SJSA1 (cell line): Measurements from ENCODE around the gene RANBP17. TPM values are rescaled to one million over a fixed set of nuclear protein-coding genes. Genes with fewer than 3 reads are reported as not detected.

Experiments used
- DNase-seq, 2 experiments: peaks; one replicate each; pipeline ENCODE4 v3.0.0-alpha.2; 2015 to 2020; ENCODE audit warnings: low spot score in 2 of 2, low read depth in 1 of 2
- H3K27ac ChIP-seq: fragments of 250-450 bp; sonication (Bioruptor Pico); 2 replicates; pipeline ENCODE4 v1.5.1; 2020; ENCODE audit warnings: mild to moderate bottlenecking, moderate library complexity
- H3K27me3 ChIP-seq: fragments of 250-450 bp; sonication (Bioruptor Pico); replicated peaks from 2 replicates; pipeline ENCODE4 v1.5.1; 2020; ENCODE audit warnings: mild to moderate bottlenecking, moderate library complexity
- H3K36me3 ChIP-seq: fragments of 250-450 bp; sonication (Bioruptor Pico); 2 replicates; pipeline ENCODE4 v1.5.1; 2020; ENCODE audit warnings: mild to moderate bottlenecking
- H3K4me1 ChIP-seq: fragments of 250-450 bp; sonication (Bioruptor Pico); replicated peaks from 2 replicates; pipeline ENCODE4 v1.6.1; 2021; ENCODE audit warnings: mild to moderate bottlenecking
- H3K4me3 ChIP-seq: fragments of 250-450 bp; sonication (Bioruptor Pico); 2 replicates; pipeline ENCODE4 v1.5.1; 2020; ENCODE audit warnings: mild to moderate bottlenecking
- H3K9me3 ChIP-seq: fragments of 250-450 bp; sonication (Bioruptor Pico); replicated peaks from 2 replicates; pipeline ENCODE4 v1.5.1; 2020; ENCODE audit warnings: mild to moderate bottlenecking
- total RNA-seq: library from RNA; depleted of rRNA; stranded (reverse); fragments of >200 nt; shearing (Covaris generic); gene quantifications from 2 replicates; pipeline ENCODE4 v1.2.3, GENCODE V29; 2014

RANBP17 gene
- total RNA-seq, 1 experiment from 2014 or later, result 24.6 TPM

DNA sequence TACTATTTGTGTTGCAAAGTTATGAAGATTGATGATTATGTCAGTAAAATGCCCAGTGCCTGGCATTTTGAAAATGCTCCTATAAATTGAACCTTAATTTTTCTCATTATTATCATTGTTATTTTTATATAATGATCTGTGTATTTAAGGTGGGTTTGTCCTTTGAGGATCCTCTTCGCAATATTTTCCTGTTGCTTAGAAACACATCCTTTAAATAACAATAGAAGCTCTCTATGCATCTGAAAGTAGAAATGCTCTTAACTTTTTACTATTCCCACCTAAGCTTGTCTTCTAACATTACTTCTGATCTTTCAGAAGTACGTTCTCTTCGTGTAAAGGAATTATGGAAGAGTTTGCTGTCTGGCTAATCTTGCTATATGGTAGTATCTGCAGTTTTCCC, 232.5 kb downstream of the RANBP17 start:
- Histone ChIP-seq H3K36me3 (no peaks in the 10 kb centered on the region), H3K9me3 (no peaks in the 10 kb centered on the region), H3K4me1 (peaks cover 11% of the 10 kb centered on the region), H3K27me3 (no peaks in the 10 kb centered on the region), H3K4me3 (no peak overlapping the region), H3K27ac (no peak overlapping the region)
- DNase-seq, result no peak

GRCh38 chr5:171102877-171103610, 241.2 kb downstream of the RANBP17 start:
- Histone ChIP-seq H3K27ac (no peak overlapping the region), H3K9me3 (no peaks in the 10 kb centered on the region), H3K27me3 (no peaks in the 10 kb centered on the region), H3K36me3 (no peaks in the 10 kb centered on the region), H3K4me1 (no peaks in the 10 kb centered on the region), H3K4me3 (no peak overlapping the region)
- no peak for DNase-seq

DNA sequence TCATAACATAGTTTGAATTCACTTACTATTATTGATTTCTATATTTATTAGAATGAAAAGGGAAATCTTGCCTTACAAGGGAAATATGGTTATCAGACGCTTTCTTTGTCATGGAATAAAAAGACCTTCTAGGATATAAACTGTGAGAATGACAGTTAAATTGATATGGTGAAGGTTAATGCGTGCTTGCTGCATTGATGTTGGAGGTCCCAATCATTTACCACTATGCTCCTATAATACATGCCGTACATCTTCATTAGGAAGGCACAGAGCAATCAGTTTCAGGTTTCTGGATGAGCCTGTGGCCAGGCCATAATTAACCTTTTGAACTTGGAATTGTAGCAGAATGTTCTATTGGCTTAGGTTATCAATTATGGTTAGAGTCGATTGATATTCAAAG, 245.9 kb downstream of the RANBP17 start:
- Histone ChIP-seq H3K27me3 (no peaks in the 10 kb centered on the region), H3K9me3 (no peaks in the 10 kb centered on the region), H3K36me3 (no peaks in the 10 kb centered on the region), H3K4me3 (no peak overlapping the region), H3K4me1 (peaks cover under 1% of the 10 kb centered on the region; the same call in 1 of the 2 replicates), H3K27ac (no peak overlapping the region)
- no peak for DNase-seq

DNA sequence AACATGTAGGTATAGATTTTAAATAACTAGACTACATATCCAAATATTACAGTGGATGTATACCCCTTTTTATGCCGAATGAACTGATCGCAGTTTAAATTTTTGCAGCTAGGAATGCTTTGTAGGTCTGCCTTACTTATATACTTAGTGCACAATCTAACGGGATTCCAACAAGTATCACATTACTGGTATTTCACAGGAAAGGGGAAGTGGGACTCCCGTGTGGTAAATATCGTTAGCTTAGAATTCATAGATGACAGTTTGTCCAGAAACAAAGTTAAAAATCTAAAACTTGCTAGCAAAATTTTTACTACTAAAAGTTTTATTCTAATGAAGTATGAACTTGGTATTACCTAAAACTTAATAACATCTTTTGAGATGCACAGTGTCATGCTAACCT, 253.7 kb downstream of the RANBP17 start:
- no peak overlapping the region for H3K27ac ChIP-seq
- no peak for DNase-seq
- H3K36me3 ChIP-seq, result no peaks in the 10 kb centered on the region
- no peaks in the 10 kb centered on the region for H3K9me3 ChIP-seq
- no peak overlapping the region for H3K4me3 ChIP-seq
- no peaks in the 10 kb centered on the region for H3K27me3 ChIP-seq
- H3K4me1 ChIP-seq, result peaks cover 5% of the 10 kb centered on the region

GRCh38 chr5:171116719-171117118, 254.9 kb downstream of the RANBP17 start:
- no peaks in the 10 kb centered on the region for H3K9me3 ChIP-seq
- DNase-seq, result no peak
- no peaks in the 10 kb centered on the region for H3K36me3 ChIP-seq
- H3K4me1 ChIP-seq, result peaks cover 5% of the 10 kb centered on the region
- H3K4me3 ChIP-seq, result no peak overlapping the region
- no peak overlapping the region for H3K27ac ChIP-seq
- H3K27me3 ChIP-seq, result no peaks in the 10 kb centered on the region

DNA sequence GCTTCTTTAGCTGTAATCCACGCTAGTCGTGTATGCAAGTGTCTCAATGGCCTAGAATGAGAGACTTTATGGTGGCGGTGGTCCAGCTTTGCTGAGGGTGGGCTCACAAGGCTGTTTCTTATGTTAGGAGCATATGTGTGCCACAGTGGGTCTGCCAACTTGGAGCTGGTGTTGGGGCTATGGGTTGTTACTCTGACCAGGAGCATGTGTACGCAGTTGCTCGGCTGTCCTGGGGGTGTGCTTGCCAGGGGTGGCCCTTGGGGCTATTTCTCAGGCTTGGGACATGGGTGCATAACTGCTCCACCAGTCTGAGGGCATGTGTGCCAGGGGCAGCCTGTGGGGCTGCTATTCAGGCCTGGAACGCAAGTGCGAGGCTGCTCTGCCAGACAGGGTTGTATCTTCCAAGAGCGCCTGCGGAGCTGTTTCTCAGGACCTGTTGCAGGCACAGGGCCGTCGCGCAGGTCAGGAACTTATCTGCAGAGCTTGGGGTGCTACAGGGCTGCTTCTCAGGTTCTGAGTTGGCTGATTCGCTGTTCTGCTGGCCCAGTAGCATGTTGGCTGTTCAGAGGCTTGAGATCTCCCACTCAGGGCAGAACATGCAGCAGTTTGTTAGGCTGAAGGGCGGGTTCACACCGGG, 259.3 kb downstream of the RANBP17 start:
- Histone ChIP-seq H3K4me3 (no peak overlapping the region), H3K4me1 (no peaks in the 10 kb centered on the region), H3K36me3 (no peaks in the 10 kb centered on the region), H3K27me3 (no peaks in the 10 kb centered on the region), H3K9me3 (no peaks in the 10 kb centered on the region), H3K27ac (no peak overlapping the region)
- no peak for DNase-seq

- Histone ChIP-seq H3K27me3 (no peaks in the 10 kb centered on the region), H3K9me3 (no peaks in the 10 kb centered on the region), H3K4me1 (peaks cover 1% of the 10 kb centered on the region), H3K4me3 (no peak overlapping the region), H3K36me3 (no peaks in the 10 kb centered on the region), H3K27ac (no peak overlapping the region)
- no peak for DNase-seq
These were observed 259.8 kb downstream of the RANBP17 start for GRCh38 chr5:171121638-171122037.

- no peak overlapping the region for H3K4me3 ChIP-seq
- H3K36me3 ChIP-seq, result no peaks in the 10 kb centered on the region
- peaks cover 7% of the 10 kb centered on the region for H3K4me1 ChIP-seq
- H3K27me3 ChIP-seq, result no peaks in the 10 kb centered on the region
- no peak for DNase-seq
- no peak overlapping the region for H3K27ac ChIP-seq
- H3K9me3 ChIP-seq, result no peaks in the 10 kb centered on the region
These were observed 260.6 kb downstream of the RANBP17 start for GRCh38 chr5:171122372-171122771.

- Histone ChIP-seq H3K4me3 (no peak overlapping the region), H3K9me3 (no peaks in the 10 kb centered on the region), H3K27ac (no peak overlapping the region), H3K27me3 (no peaks in the 10 kb centered on the region), H3K36me3 (no peaks in the 10 kb centered on the region), H3K4me1 (peaks cover 13% of the 10 kb centered on the region)
- DNase-seq, result no peak
These were observed 261.6 kb downstream of the RANBP17 start for GRCh38 chr5:171123417-171123816.

DNA sequence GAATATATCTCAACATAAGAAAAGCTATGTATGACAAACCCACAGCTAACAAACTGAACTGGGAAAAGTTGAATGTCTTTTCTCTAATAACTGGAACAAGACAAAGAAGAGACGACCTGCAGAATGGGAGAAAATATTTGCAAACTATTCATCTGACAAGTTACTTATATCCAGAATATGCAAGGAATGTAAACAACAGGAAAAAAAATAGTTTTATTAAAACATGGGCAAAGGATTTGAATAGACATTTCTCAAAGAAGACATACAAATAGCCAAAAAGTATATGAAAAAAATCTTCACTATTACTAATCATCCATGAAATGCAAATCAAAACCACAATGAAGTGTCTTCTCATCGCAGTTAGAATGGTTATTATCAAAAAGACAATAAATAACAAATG, 265.5 kb downstream of the RANBP17 start:
- Histone ChIP-seq H3K4me1 (peaks cover 13% of the 10 kb centered on the region), H3K36me3 (no peaks in the 10 kb centered on the region), H3K9me3 (no peaks in the 10 kb centered on the region), H3K4me3 (no peak overlapping the region), H3K27me3 (no peaks in the 10 kb centered on the region), H3K27ac (peak overlapping the region; percentile 43)
- DNase-seq, result peak in 1 of 2 experiments; percentile 75

- peak overlapping the region; percentile 14 for H3K27ac ChIP-seq
- no peaks in the 10 kb centered on the region for H3K36me3 ChIP-seq
- H3K4me1 ChIP-seq, result peaks cover 13% of the 10 kb centered on the region
- H3K4me3 ChIP-seq, result no peak overlapping the region
- H3K27me3 ChIP-seq, result no peaks in the 10 kb centered on the region
- no peak for DNase-seq
- H3K9me3 ChIP-seq, result no peaks in the 10 kb centered on the region
These were observed 266.3 kb downstream of the RANBP17 start for GRCh38 chr5:171128136-171128535.

DNA sequence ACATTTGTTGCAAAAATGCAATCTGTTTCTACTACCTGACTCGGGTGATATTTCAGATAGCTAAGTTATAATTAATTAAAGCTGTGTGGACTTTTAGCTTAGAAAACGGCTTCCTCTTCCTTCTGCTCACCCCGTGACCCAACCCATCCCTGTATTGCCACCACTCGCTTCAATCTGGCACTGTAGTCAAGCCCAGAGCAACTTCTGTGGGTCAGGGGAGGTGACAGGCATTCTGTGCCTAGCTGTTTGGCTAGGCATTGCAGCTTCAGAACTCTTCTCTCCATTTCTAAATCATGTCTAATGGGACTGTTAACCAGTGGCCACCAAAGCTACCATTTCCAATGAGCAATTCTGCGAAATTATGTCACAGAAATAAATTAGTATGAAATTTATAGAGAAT, 267.5 kb downstream of the RANBP17 start:
- no peaks in the 10 kb centered on the region for H3K36me3 ChIP-seq
- H3K27me3 ChIP-seq, result no peaks in the 10 kb centered on the region
- no peaks in the 10 kb centered on the region for H3K9me3 ChIP-seq
- H3K27ac ChIP-seq, result no peak overlapping the region
- DNase-seq, result no peak
- peaks cover 13% of the 10 kb centered on the region for H3K4me1 ChIP-seq
- no peak overlapping the region for H3K4me3 ChIP-seq

DNA sequence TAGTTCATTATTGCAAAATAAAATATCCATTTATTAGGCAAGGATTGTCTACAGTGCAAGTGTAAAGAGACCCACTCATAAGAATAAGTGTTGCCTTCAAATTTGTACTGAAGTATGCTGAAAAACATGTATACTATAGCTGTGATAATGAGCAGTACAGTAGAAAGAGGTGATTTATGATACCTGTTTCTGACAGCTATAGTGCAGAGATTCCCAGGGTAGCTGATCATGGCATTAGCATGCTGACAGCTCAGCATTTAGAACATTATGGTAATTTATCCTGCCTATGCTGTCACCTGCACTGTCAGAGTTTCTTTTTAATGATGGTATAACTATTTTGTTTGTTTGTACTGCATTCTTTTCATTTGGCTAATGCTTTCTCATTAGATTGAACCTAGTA, 269.7 kb downstream of the RANBP17 start:
- Histone ChIP-seq H3K27ac (no peak overlapping the region), H3K27me3 (no peaks in the 10 kb centered on the region), H3K4me1 (peaks cover 13% of the 10 kb centered on the region), H3K4me3 (no peak overlapping the region), H3K36me3 (no peaks in the 10 kb centered on the region), H3K9me3 (no peaks in the 10 kb centered on the region)
- DNase-seq, result no peak

- H3K27me3 ChIP-seq, result no peaks in the 10 kb centered on the region
- H3K9me3 ChIP-seq, result no peaks in the 10 kb centered on the region
- no peak overlapping the region for H3K4me3 ChIP-seq
- H3K4me1 ChIP-seq, result 0 out of 2 replicates have a peak, but pooled peaks cover 7% of the 10 kb centered on the region
- H3K36me3 ChIP-seq, result no peaks in the 10 kb centered on the region
- DNase-seq, result peak in 1 of 2 experiments; percentile 31
- H3K27ac ChIP-seq, result no peak overlapping the region
These were observed 276.1 kb downstream of the RANBP17 start for GRCh38 chr5:171137768-171138525.
